HL-60/S4 treated with retinoic acid at 250 ng/mL for 4 days and 3 days (cell line): ENCODE results near the gene LRRC75A.
"Not testable (repeated sequence)": the region's sequence is repeated elsewhere in the genome, so short reads cannot be mapped to it uniquely, and the experiment has no call there.

ENCODE experiments used
- in situ Hi-C: fragments of 300-500 bp; cut with MboI; formaldehyde crosslinking; loops from 2 replicates; pipeline ENCODE4 v1.7.0; 2022; ENCODE audit warnings: low sequenced_read_pairs

The LRRC75A gene

GRCh38 chr17:16415031-16415924 is 76.7 kb downstream of the LRRC75A start, which contains the start of gene TRPV2:
TSS of gene TRPV2 (plus strand) at chr17:16415571. CDS start at chr17:16417669, 2,098 bp downstream.
- in situ Hi-C loops, result no loop called here

- in situ Hi-C loops, result no loop called here
Observed at GRCh38 chr17:16407911-16408588, 83.9 kb downstream of the LRRC75A start.

- in situ Hi-C loops, result no loop called here
Observed at GRCh38 chr17:16406742-16407674, 85.0 kb downstream of the LRRC75A start.

- in situ Hi-C loops, result not testable (repeated sequence)
Observed at GRCh38 chr17:16403847-16404246, 88.1 kb downstream of the LRRC75A start.

- in situ Hi-C loops, result no loop called here
Observed at GRCh38 chr17:16398270-16399267, 93.4 kb downstream of the LRRC75A start.

- in situ Hi-C loops, result not testable (repeated sequence)
Observed at GRCh38 chr17:16396693-16397092, 95.3 kb downstream of the LRRC75A start.

GRCh38 chr17:16395887-16396286 is 96.1 kb downstream of the LRRC75A start:
- in situ Hi-C loops, result not testable (repeated sequence)

GRCh38 chr17:16392491-16392890 is 99.5 kb downstream of the LRRC75A start:
- in situ Hi-C loops, result not testable (repeated sequence)
